GM10266 (cell line): ENCODE results near the gene ODF2L.

Source experiments
- DNase-seq: peaks from one replicate; pipeline ENCODE4 v3.0.0; 2012; ENCODE audit errors: extremely low spot score
- TF ChIP-seq, protein P1 (sequence below): IDR thresholded peaks from 2 replicates; pipeline ENCODE4 v1.5.1; 2012; ENCODE audit warnings: mild to moderate bottlenecking, low read depth; ENCODE audit not compliant: control insufficient read depth, insufficient read depth; ENCODE audit errors: missing control alignments

Gene ODF2L, protein sequence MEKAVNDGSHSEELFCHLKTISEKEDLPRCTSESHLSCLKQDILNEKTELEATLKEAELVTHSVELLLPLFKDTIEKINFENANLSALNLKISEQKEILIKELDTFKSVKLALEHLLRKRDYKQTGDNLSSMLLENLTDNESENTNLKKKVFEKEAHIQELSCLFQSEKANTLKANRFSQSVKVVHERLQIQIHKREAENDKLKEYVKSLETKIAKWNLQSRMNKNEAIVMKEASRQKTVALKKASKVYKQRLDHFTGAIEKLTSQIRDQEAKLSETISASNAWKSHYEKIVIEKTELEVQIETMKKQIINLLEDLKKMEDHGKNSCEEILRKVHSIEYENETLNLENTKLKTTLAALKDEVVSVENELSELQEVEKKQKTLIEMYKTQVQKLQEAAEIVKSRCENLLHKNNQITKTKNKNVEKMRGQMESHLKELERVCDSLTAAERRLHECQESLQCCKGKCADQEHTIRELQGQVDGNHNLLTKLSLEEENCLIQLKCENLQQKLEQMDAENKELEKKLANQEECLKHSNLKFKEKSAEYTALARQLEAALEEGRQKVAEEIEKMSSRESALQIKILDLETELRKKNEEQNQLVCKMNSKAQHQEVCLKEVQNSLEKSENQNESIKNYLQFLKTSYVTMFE

DNA sequence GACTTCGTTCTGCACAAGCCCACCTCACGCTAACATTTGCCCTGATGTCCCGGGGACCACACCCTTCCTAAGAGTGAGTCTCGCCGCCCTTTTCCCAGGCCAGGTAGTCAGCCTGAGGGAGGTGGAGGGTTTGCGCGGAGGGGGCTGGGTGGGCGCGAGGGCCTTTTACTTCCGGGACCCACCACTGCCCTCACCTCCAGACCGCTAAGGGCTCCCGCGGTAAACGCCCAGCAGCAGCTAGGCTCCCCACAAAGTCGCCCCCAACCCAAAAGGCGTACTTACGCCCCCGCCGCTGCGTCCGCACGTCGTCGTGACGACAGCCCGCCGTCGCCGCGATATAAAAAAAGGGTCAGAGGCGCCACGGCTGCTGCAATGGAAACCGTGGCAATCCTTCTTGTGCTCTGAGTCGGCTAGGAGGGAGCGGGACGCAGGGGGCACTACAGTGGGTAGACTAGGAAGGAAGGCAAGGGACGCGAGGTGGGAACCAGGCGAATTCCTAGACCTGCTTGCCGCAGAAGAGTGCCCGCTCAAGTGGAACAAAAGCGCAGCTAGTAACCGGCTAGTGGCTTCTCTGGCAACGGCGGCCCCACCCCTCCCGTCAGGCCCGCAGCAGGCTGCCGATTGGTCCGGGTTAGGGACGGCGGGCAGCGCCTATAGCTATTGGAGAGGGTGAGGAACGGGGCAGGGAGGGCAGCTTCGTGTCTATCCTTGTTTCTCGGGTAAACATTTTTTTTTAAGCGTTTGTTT lies at the start of gene ODF2L:
ODF2L (minus strand) TSS at position 573 of the 747 bp plus-strand sequence. CDS start 9,296 bp downstream, outside the sequence.
- peak; percentile 80 for DNase-seq
- TF ChIP-seq, protein P1, sequence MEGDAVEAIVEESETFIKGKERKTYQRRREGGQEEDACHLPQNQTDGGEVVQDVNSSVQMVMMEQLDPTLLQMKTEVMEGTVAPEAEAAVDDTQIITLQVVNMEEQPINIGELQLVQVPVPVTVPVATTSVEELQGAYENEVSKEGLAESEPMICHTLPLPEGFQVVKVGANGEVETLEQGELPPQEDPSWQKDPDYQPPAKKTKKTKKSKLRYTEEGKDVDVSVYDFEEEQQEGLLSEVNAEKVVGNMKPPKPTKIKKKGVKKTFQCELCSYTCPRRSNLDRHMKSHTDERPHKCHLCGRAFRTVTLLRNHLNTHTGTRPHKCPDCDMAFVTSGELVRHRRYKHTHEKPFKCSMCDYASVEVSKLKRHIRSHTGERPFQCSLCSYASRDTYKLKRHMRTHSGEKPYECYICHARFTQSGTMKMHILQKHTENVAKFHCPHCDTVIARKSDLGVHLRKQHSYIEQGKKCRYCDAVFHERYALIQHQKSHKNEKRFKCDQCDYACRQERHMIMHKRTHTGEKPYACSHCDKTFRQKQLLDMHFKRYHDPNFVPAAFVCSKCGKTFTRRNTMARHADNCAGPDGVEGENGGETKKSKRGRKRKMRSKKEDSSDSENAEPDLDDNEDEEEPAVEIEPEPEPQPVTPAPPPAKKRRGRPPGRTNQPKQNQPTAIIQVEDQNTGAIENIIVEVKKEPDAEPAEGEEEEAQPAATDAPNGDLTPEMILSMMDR: no peak

DNA sequence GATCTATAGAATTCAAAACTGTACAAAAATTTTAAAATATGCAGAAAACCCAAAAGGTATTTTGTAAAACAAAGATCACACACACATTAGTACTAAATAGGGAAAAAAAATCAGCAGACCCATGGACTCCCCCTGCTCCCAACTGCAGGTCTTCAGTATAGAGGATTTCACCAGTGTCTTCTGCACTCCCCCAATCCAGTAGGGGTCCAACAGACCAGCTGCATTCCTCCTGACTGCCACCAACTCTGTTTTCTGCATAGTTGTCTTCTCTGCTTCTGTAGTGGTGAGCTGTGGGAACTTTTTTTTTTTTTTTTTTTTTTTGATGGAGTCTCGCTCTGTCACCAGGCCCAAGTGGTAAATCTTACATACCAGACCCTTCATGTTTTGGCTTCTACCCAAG lies 49.8 kb upstream of the ODF2L start:
- TF ChIP-seq, protein P1: no peak
- DNase-seq: no peak

DNA sequence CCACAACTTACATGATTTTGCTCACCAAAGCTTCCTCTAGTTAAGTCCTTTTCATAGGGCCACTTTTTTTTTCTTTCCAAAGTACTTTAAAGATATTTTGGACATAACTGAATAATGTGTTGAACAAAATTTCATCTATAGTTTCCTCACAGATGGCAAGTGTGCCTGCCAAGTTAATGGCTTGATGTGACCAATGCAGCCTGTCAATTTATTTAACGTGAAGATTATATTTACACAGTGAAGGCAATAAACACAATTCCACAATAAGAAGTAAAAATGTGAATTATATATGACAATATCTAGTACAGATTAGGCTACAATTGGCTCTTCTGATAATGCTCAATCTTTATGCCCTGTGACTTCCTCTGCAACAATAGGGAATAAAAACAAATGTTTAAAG lies 45.9 kb upstream of the ODF2L start:
- DNase-seq: no peak
- TF ChIP-seq, protein P1: no peak

DNA sequence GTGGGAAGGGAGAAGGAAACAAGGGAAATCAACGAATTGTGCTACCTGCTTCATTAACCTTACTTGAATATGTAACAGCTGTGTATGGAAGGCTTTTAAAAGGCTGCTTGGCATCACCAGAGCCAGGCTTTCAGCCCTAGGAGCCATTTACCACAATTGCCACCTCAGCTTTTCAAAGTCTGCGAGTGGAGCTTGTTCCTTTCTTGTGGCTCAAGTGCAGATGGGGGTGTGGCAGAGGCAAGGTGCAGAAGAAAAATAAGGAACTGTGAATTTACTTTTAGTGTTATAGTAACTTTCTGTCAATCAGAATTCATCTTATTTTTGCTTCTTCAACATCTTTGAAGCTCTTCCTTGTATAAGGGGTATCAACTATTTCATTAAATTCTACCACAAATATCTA lies 45.5 kb upstream of the ODF2L start:
- no peak for DNase-seq

DNA sequence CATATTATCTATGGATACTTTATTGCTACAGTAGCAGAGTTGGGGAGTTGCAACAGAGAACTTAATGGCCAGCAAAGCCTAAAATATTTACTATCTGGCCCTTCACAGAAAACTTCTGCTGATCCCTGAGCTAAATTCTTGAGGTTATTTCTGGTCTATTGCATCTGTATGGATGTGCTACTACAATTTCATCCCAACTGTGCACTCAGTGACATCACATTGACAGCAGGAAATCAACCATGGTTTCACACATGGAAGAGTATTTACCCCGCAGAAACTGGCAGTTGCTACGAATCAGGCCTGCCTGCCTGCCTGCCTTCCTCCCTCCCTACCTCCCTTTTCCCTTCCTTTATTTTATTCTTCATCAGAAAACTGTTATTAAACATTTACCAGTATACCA lies 39.9 kb upstream of the ODF2L start:
- no peak for DNase-seq
- TF ChIP-seq, protein P1: no peak

More for the DNA sequence above, 45.5 kb upstream of the ODF2L start:
- TF ChIP-seq, protein P1: no peak

DNA sequence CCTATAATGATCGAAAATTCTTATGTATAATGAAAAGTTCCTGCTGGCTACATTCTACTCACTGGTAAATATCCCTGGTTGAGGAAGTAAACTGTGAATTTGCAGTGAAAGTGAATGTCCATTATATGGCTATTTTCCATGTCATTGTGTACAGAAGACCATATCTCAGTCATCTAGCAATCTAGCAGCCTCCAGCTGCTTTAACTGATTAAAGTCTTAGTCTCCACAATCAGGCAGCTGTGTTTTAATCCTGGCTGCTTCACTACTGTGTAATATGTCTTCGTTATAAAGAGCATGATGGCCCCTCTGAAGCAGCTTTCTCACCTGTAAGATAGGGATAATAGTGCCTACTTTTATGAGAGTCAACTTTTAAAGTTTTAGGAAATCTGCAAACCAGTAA lies 39.2 kb upstream of the ODF2L start:
- no peak for DNase-seq
- TF ChIP-seq, protein P1: no peak
